ENCODE measurements around the gene TRHDE.

- no peak for TF ChIP-seq EZH2phosphoT487 (IDR thresholded peaks at IDR 0.05; ENCODE audit: low read depth)
- TF ChIP-seq CTCF (IDR thresholded peaks at IDR 0.05; ENCODE audit: low read depth, low read length): no peak
Measured at GRCh38 chr12:72234886-72235285, 37.3 kb upstream of the TRHDE start.
